RCC 7860 (cell line): ENCODE results near the gene IFT22.
"Not testable (repeated sequence)": the region's sequence is repeated elsewhere in the genome, so short reads cannot be mapped to it uniquely, and the experiment has no call there.

Experiments used
- DNase-seq: peaks from one replicate; pipeline ENCODE4 v3.0.0-alpha.2; 2015; ENCODE audit warnings: low spot score
- FAIRE-seq: peaks from 2 replicates; lab custom pipeline; 2012; peaks lifted over from hg19 to GRCh38; lab: Jason Lieb, UNC

The IFT22 gene

DNA sequence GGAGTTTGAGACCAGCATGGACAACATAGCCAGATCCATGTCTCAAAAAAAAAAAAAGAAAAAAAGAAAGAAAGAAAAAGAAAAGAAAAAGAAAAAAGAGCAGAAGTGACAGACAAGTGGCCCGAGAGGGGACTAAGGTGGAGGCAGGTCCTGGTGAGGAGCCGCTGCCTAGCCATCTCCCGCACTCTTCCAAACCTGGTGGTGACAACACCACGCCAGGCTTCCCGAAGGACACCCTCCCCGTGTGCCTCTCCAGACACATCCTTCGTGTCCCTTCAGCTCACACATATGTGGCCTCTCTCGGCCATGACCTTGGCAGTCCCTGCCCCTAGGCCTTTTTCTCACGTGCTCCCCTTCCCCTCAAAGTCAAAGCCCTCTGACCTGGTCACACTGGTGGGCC lies 36.4 kb downstream of the IFT22 start:
- no peak for DNase-seq
- FAIRE-seq: no peak

DNA sequence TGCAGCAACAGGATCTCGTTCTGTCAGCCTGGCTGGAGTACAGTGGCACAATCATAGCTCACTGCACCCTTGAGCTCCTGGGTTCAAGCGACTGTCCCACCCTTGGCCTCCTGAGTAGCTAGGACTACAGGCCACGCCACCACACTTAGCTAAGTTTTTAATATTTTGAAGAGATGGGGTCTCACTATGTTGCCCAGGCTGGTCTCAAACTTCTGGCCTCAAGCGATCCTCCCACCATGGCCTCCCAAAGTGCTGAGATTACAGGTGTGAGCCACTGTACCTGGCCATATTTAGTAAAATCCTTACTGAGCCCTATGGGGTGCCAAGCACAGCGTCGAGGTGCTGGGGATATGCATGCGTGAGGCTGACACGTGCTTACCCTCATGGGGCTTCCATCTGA lies 40.7 kb downstream of the IFT22 start:
- FAIRE-seq, DNase-seq: not testable (repeated sequence)

DNA sequence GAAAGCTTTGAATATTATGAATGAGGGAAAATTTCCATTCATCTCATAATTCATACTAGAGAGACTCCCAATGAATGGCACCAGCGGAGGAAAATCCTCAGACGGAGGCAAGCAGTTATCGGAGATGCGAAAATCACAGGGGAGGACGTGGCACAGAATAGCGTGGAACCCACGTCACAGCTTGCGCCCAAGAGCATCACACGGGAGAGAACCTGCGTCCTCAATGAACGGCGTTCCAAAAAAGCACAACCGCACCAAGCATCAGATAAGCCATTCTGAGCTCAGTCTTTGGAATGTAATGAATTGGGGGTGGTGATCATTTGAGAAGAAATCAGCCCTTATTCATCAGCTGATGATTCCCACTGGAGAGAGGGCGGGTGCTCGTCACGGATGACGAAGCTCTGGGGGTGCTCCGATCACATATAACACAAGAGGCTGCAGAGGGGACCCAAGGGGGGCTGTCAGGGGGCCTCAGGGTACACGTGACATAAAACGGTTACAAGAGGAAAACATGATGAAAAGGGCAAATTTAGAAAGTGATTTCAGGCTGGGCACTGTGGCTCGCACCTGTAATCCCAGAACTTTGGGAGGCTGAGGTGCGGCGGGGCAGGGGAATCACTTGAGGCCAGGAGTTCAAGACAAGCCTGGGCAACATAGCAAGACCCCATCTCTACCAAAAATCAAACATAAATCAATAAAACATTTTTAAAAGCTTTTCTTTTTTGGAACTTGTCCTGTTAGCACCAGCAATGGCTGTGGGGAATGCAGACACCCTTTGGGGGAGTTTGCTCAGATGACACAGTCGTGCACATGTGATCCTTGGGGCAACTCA lies 42.9 kb downstream of the IFT22 start:
- FAIRE-seq (no peak), DNase-seq (no peak)

DNA sequence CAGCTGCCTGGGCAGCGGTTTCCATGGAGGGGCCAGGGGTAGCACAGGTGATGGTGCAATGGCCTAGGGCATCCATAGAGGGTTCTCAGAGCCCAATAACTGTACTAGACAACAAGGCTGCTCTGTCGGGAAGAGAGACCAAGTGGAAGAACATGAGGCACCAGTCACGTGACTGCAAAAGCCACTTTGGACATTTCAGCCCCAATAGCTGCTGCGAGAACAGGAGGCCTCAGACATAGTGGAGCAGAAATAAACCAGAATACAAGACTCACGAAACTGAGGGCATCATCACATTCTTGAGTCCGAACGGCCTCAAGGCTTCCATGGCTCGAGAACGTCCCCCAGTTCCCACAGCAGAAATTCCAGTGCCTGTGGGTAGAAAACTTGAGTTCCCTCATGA lies 44.5 kb downstream of the IFT22 start:
- DNase-seq (no peak), FAIRE-seq (no peak)

DNA sequence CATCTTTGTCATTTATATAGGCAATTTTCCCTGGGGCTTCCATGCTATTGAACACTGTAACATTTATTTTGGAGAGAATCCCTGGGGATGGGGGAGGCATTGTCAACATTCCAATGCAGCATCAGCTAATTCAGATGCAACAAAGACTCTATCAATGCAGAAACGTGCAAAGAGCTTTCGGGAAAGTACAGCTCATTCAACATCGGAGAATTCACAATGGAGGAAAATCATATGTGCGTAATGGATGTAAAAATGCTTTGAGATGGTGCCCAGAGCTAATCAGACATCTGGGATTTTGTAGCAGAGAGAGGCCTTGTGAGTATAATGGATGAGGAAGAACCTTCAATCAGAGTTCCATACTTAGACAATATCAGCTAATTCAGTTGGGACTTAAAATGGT lies 48.4 kb downstream of the IFT22 start:
- FAIRE-seq: no peak
- no peak for DNase-seq

DNA sequence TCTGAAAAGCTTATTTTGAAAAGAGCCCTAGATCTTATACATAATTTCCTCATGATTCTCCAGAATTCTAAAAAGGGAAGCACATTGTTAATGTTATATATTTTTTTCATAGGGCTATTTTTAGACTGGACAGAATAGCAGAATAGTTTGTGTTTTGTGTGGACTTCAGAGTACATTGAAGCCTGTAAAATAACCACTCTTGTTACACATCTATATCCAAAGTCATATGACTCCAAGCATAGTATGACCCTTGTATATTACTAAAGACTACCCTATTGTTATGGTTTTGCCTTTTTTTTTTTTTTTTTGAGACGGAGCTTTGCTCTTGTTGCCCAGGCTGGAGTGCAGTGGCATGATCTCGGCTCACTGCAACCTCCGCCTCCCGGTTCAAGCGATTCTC lies 50.6 kb downstream of the IFT22 start:
- FAIRE-seq (no peak), DNase-seq (no peak)

DNA sequence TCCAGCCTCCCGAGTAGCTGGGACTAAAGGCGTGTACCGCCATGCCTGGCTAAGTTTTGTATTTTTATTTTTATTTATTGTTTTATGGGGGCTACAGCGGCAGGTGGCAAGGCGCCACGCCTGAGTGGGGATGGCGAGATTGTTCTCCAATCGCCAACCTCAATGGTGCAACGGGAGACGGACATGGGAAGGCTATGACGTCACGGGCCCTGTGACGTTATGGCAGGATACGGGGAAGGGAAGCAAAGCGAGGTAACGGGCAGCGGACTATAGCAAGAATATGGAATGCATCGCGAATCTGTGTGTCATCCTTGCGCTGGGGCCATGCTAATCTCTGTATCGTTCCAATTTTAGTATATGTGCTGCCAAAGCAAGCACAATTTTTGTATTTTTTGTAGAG lies 51.9 kb downstream of the IFT22 start:
- DNase-seq: no peak
- no peak for FAIRE-seq

DNA sequence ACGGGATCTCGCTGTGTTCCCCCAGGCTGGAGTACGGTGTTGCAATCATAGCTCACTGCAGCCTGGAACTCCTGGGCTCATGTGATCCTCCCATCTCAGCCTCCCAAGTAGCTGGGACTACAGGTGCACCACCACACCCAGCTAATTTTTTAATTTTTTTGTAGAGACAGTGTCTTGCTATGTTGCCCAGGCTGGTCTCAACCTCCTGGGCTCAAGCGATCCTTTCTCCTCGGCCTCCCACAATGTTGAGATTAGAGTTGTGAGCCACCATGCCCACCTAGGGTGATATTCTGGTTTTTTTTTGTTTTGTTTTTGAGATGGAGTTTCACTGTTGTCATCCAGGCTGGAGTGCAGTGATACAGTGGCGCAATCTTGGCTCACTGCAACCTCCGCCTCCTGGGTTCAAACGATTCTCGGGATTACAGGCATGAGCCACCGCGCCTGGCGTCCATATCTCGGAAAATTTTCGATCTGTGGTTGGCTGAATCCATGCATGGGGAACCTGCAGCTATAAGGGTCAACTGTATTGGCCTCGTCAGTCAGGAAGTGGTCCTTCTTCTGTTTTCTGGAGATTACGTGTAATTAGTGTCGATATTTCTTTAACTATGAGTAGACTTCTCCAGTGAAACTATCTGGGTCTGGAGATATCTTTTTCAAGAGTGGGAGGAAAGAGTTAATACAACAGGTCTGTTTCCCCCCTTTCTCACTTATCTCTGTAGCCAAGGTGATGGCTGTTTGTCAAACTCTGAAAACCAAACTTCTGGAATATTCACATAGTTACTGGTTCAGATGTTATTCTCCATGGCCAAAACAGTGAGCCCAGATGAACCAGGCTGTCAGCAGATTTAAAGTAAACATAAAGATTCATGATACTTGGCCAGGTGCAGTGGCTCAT lies 55.7 kb downstream of the IFT22 start:
- no peak for FAIRE-seq
- no peak for DNase-seq

DNA sequence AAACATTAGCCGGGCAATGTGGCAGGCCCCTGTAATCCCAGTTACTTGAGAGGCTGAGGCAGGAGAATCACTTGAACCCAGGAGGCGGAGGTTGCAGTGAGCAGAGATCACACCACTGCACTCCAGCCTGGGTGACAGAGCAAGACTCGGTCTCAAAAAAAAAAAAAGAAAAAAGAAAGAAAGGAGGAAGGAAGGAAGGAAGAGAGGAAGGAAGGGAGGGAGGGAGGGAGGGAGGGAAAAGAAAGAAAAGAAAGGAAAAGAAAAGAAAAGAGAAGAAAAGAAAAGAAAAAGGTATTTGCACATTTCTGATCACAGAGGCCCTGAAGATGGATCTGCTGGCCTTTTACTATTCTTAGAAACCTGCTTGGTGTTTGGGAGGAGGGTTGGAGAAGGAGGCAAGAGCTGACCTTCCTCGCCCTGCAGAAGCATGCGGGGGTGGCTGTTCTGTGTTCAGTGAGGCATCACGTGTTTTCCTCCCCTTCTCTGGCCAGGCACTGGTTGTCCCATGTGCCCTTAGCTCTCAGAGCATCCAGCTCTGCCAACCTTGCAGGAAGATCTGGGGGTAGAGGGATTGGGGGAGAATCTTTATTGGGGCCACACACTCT lies 57.4 kb downstream of the IFT22 start:
- not testable (repeated sequence) for FAIRE-seq, DNase-seq
